Stomach smooth muscle (tissue), 2 donors: ENCODE data around the gene RBM4B.
A peak's percentile ranks its signal among the peaks of the same experiment; 100 is the strongest.

Experiments
- H3K27ac ChIP-seq: one replicate; pipeline ENCODE4 v1.7.0; 2013; ENCODE audit warnings: mild to moderate bottlenecking, low read length, inconsistent platforms
- H3K27me3 ChIP-seq, 2 donors: one replicate each; pipeline ENCODE4 v1.7.0; 2013; ENCODE audit warnings: low read length in 2 of 2; ENCODE audit not compliant: insufficient read depth in 2 of 2, control insufficient read depth in 1 of 2
- H3K36me3 ChIP-seq, 2 donors: one replicate each; pipeline ENCODE4 v1.7.0; 2013; ENCODE audit warnings: low read length in 2 of 2; ENCODE audit not compliant: control insufficient read depth in 2 of 2, insufficient read depth in 2 of 2
- H3K4me1 ChIP-seq: one replicate; pipeline ENCODE4 v1.7.0; 2013; ENCODE audit warnings: low read length; ENCODE audit not compliant: control insufficient read depth, insufficient read depth
- H3K4me3 ChIP-seq, 2 donors: one replicate each; pipeline ENCODE4 v1.7.0; 2013; ENCODE audit warnings: low read length in 2 of 2
- H3K9ac ChIP-seq, 2 donors: one replicate each; pipeline ENCODE4 v1.7.0; 2013; ENCODE audit warnings: low read length in 2 of 2, mild to moderate bottlenecking in 1 of 2
- H3K9me3 ChIP-seq, 2 donors: one replicate each; pipeline ENCODE4 v1.7.0; 2013; ENCODE audit warnings: low read length in 2 of 2; ENCODE audit not compliant: control insufficient read depth in 2 of 2
- donor health status: healthy.
- donor health status: Pancreatic carcinoma.

RBM4B gene

DNA sequence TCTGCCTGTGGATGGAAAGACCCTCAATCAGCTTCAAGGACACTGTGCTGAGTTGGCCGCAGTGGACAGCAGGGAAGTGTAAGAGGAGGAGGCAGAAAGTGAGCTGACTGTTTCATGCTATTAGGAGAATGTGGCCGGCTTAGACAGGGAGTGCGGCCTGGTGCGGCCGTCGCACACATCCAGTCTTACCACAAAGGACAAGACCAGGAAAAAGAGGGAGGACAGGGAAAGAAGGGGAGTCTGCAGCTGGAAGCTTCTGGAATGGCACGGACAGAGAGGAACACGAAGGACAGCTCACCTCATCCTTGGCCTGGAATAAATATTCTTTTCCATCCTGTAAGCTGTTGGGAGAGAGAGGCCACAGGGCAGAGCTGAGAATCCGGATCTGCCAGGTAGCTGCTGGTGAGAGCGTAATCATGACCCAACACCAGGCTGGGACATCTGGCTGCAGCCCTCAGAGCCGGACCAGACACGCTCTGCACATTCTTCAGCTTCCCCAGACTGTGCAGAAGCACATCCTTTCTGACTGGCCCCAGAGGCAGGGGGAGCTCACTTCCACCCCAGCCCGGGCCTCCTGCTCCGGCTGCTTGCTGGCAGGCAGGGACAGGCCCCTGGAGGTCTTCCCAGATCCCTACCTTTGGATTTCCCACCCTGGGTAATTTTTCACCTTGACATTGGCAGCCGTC is 8.6 kb upstream of the RBM4B start:
- H3K4me1 ChIP-seq, result no peaks in the 10 kb centered on the region
- H3K9ac ChIP-seq, result no peak overlapping the region
- no peak overlapping the region for H3K27ac ChIP-seq
- H3K9me3 ChIP-seq, result no peaks in the 10 kb centered on the region
- no peak overlapping the region for H3K4me3 ChIP-seq
- H3K36me3 ChIP-seq, result no peaks in the 10 kb centered on the region
- H3K27me3 ChIP-seq, result no peaks in the 10 kb centered on the region

GRCh38 chr11:66685276-66686099 is 7.8 kb upstream of the RBM4B start:
- Histone ChIP-seq H3K27ac (no peak overlapping the region), H3K36me3 (no peaks in the 10 kb centered on the region), H3K4me1 (no peaks in the 10 kb centered on the region), H3K4me3 (no peak overlapping the region), H3K9me3 (no peaks in the 10 kb centered on the region), H3K27me3 (no peaks in the 10 kb centered on the region), H3K9ac (no peak overlapping the region)

DNA sequence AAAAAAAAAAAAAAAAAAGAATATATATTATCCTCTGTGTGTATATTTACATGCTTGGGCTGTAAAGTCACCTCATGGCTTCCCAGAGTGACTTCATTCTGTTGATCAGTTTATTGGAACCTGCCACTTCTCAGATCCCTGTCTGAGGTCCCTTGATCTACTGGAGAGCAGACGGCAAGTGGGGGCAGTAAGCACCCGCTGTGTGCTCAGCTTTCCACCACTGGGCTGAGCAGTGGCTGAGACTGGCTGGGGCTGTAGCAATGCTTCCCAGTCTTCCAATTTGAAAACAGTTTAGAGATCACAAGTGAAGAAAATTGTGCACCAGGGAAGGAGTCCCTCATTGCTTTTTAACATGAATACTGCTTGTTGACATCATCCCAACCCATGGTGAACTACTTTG is 6.9 kb upstream of the RBM4B start:
- no peak overlapping the region for H3K4me3 ChIP-seq
- no peaks in the 10 kb centered on the region for H3K4me1 ChIP-seq
- H3K9me3 ChIP-seq, result no peaks in the 10 kb centered on the region
- H3K27me3 ChIP-seq, result no peaks in the 10 kb centered on the region
- no peak overlapping the region for H3K27ac ChIP-seq
- H3K36me3 ChIP-seq, result no peaks in the 10 kb centered on the region
- no peak overlapping the region for H3K9ac ChIP-seq

GRCh38 chr11:66683877-66684276 is 6.2 kb upstream of the RBM4B start:
- no peaks in the 10 kb centered on the region for H3K9me3 ChIP-seq

GRCh38 chr11:66680966-66681645 is 3.4 kb upstream of the RBM4B start:
- Histone ChIP-seq H3K4me1 (peaks cover 12% of the 10 kb centered on the region), H3K36me3 (no peaks in the 10 kb centered on the region), H3K4me3 (no peak overlapping the region), H3K9me3 (no peaks in the 10 kb centered on the region), H3K27me3 (no peaks in the 10 kb centered on the region), H3K9ac (no peak overlapping the region), H3K27ac (no peak overlapping the region)

More at GRCh38 chr11:66683877-66684276, 6.2 kb upstream of the RBM4B start:
- no peaks in the 10 kb centered on the region for H3K36me3 ChIP-seq
- H3K4me3 ChIP-seq, result no peak overlapping the region
- H3K4me1 ChIP-seq, result no peaks in the 10 kb centered on the region
- H3K27me3 ChIP-seq, result no peaks in the 10 kb centered on the region
- H3K9ac ChIP-seq, result no peak overlapping the region
- no peak overlapping the region for H3K27ac ChIP-seq

- Histone ChIP-seq H3K9me3 (no peaks in the 10 kb centered on the region), H3K27me3 (no peaks in the 10 kb centered on the region), H3K9ac (peak overlapping the region; percentile 80 to 96), H3K36me3 (no peaks in the 10 kb centered on the region), H3K4me3 (peak overlapping the region; percentile 77 to 86), H3K27ac (peak overlapping the region; percentile 99), H3K4me1 (peaks cover 14% of the 10 kb centered on the region)
Observed at GRCh38 chr11:66676931-66677598, 622 bp downstream of the RBM4B start.

DNA sequence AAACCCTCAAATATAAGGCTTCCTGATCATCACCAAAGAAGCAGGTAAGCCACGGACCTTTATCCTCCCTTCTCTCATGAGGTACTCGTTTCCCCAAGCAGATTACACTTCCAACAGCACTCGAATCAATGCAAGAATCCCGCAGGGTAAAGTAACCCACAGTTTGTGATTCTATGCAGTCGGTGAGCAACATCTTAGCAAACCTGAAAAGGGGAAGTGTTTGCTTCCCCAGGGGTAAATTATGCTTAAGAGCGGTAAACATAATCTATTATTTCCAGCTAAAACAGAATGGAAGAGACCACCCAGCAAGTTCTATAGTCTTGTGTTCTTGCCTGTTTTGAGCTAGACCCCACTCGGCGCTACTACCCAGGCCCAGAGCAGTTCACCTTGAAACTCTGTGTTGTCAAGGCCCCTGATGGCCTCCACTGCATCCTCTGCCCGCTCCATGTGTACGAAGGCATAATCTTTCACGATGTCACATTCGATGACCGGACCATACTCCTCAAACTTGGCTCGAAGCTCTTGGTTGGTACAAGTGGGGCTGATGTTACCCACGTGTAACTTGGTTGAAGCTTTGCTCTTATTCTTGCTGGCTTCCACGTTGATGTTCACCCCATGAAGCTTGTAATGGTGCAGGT is 1.3 kb downstream of the RBM4B start:
- Histone ChIP-seq H3K27me3 (no peaks in the 10 kb centered on the region), H3K4me3 (peak overlapping the region; percentile 77 to 86), H3K9me3 (no peaks in the 10 kb centered on the region), H3K4me1 (peaks cover 14% of the 10 kb centered on the region), H3K36me3 (no peaks in the 10 kb centered on the region), H3K27ac (no peak overlapping the region), H3K9ac (no peak overlapping the region)

- H3K4me1 ChIP-seq, result peaks cover 22% of the 10 kb centered on the region
- peaks cover 0 to 2% of the 10 kb centered on the region in 2 donors for H3K36me3 ChIP-seq
- no peak overlapping the region for H3K27ac ChIP-seq
- H3K4me3 ChIP-seq, result peak overlapping the region in 1 of 2 donors; percentile 7
- H3K9ac ChIP-seq, result no peak overlapping the region
- H3K27me3 ChIP-seq, result no peaks in the 10 kb centered on the region
- no peaks in the 10 kb centered on the region for H3K9me3 ChIP-seq
Observed at GRCh38 chr11:66674964-66675602, 2.6 kb downstream of the RBM4B start.

- Histone ChIP-seq H3K9ac (no peak overlapping the region), H3K36me3 (peaks cover 20 to 24% of the 10 kb centered on the region in 2 donors), H3K9me3 (no peaks in the 10 kb centered on the region), H3K27ac (no peak overlapping the region), H3K4me3 (no peak overlapping the region), H3K27me3 (no peaks in the 10 kb centered on the region), H3K4me1 (peaks cover 7% of the 10 kb centered on the region)
Observed at GRCh38 chr11:66670816-66671215, 6.9 kb downstream of the RBM4B start.

DNA sequence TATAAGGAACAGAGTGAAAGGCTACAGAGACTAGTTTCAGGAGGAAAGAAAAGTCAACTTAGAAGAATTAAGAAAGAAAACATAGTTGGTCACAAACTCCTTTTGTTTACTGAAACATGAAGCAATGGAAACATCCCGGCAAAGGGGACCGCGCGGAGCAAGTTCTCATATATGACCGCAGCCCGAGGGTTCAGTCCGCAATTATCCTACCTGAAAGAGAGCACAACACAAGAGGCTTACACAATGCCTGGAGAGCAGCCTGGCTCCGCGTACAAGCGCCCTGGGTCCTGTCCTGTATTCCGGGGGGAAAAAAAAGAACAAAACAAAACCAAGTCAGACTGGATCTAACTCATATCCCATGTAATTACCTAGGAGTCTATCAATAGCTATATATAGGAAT is 12.3 kb downstream of the RBM4B start:
- H3K27ac ChIP-seq, result no peak overlapping the region
- peaks cover 35 to 36% of the 10 kb centered on the region in 2 donors for H3K36me3 ChIP-seq
- no peak overlapping the region for H3K4me3 ChIP-seq
- no peaks in the 10 kb centered on the region for H3K9me3 ChIP-seq
- H3K9ac ChIP-seq, result no peak overlapping the region
- no peaks in the 10 kb centered on the region for H3K27me3 ChIP-seq
- H3K4me1 ChIP-seq, result peaks cover 3% of the 10 kb centered on the region
